KMS-11 (cell line): ENCODE results near the gene MACROD2.

Source experiments
- H2AFZ ChIP-seq: fragments of 200-600 bp; sonication (generic); 2 replicates; pipeline ENCODE4 v1.6.1; 2016; ENCODE audit warnings: antibody characterized with exemption, mixed run types, low read depth
- H3K27ac ChIP-seq: fragments of 200-600 bp; sonication (generic); 2 replicates; pipeline ENCODE4 v1.6.1; 2016; ENCODE audit warnings: mild to moderate bottlenecking, mixed run types
- H3K27me3 ChIP-seq: fragments of 200-600 bp; sonication (generic); 2 replicates; pipeline ENCODE4 v1.6.1; 2017; ENCODE audit warnings: mild to moderate bottlenecking, low read depth, mixed run types, moderate library complexity; ENCODE audit not compliant: insufficient read depth
- H3K36me3 ChIP-seq: fragments of 200-600 bp; sonication (generic); 2 replicates; pipeline ENCODE4 v1.6.1; 2017; ENCODE audit warnings: mild to moderate bottlenecking, mixed run types; ENCODE audit not compliant: insufficient read depth
- H3K4me1 ChIP-seq: fragments of 200-600 bp; sonication (generic); 2 replicates; pipeline ENCODE4 v1.6.1; 2016; ENCODE audit warnings: mild to moderate bottlenecking, low read depth, mixed run types; ENCODE audit not compliant: poor library complexity, severe bottlenecking
- H3K4me2 ChIP-seq: fragments of 200-600 bp; sonication (generic); 2 replicates; pipeline ENCODE4 v1.7.0; 2016; ENCODE audit warnings: mild to moderate bottlenecking, mixed run types
- H3K4me3 ChIP-seq: fragments of 200-600 bp; sonication (generic); IDR thresholded peaks from 2 replicates; pipeline ENCODE4 v1.6.1; 2017; ENCODE audit warnings: low read depth, low read length, mixed read lengths; ENCODE audit not compliant: insufficient read depth
- H3K79me2 ChIP-seq: fragments of 200-600 bp; sonication (generic); 2 replicates; pipeline ENCODE4 v1.6.1; 2016; ENCODE audit warnings: low read depth, mixed run types; ENCODE audit not compliant: insufficient read depth
- H3K9ac ChIP-seq: fragments of 200-600 bp; sonication (generic); 2 replicates; pipeline ENCODE4 v1.6.1; 2016; ENCODE audit warnings: mild to moderate bottlenecking, mixed run types
- H4K20me1 ChIP-seq: fragments of 200-600 bp; sonication (generic); 2 replicates; pipeline ENCODE4 v1.6.1; 2016; ENCODE audit warnings: mild to moderate bottlenecking, mixed run types; ENCODE audit not compliant: insufficient read depth
- TF ChIP-seq, protein P1 (sequence below): fragments of 200-600 bp; sonication (generic); conservative IDR thresholded peaks from 2 replicates; pipeline ENCODE4 v1.6.1; 2017; ENCODE audit warnings: low read depth, mild to moderate bottlenecking, antibody characterized with exemption, low read length, moderate library complexity, mixed read lengths

The MACROD2 gene

DNA sequence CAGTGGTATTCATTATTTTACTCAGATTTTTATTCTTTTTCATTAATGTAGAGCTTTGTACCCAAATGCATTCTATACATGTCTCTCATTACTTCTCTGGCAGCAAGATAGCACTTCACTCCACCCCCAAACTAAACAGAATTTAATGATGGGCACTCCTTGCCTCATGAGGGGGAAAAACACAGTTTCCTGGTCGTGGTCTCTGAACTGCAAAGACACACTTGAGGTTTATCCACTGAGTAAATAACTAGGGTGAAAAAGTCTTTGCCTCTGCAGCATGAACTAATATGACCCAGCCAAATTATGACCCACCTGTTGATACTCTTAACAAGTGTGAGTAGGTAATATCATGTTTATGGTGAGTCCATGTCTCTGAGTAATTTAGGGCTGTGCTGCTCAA is 1127.3 kb downstream of the MACROD2 start:
- Histone ChIP-seq H4K20me1 (no peaks in the 10 kb centered on the region), H3K4me3 (no peak overlapping the region), H3K4me1 (no peaks in the 10 kb centered on the region), H3K4me2 (no peak overlapping the region), H3K36me3 (no peaks in the 10 kb centered on the region), H3K9ac (no peak overlapping the region), H3K79me2 (no peaks in the 10 kb centered on the region), H3K27me3 (no peaks in the 10 kb centered on the region), H3K27ac (no peak overlapping the region), H2AFZ (no peak overlapping the region)
- TF ChIP-seq, protein P1, sequence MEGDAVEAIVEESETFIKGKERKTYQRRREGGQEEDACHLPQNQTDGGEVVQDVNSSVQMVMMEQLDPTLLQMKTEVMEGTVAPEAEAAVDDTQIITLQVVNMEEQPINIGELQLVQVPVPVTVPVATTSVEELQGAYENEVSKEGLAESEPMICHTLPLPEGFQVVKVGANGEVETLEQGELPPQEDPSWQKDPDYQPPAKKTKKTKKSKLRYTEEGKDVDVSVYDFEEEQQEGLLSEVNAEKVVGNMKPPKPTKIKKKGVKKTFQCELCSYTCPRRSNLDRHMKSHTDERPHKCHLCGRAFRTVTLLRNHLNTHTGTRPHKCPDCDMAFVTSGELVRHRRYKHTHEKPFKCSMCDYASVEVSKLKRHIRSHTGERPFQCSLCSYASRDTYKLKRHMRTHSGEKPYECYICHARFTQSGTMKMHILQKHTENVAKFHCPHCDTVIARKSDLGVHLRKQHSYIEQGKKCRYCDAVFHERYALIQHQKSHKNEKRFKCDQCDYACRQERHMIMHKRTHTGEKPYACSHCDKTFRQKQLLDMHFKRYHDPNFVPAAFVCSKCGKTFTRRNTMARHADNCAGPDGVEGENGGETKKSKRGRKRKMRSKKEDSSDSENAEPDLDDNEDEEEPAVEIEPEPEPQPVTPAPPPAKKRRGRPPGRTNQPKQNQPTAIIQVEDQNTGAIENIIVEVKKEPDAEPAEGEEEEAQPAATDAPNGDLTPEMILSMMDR, result no peak

DNA sequence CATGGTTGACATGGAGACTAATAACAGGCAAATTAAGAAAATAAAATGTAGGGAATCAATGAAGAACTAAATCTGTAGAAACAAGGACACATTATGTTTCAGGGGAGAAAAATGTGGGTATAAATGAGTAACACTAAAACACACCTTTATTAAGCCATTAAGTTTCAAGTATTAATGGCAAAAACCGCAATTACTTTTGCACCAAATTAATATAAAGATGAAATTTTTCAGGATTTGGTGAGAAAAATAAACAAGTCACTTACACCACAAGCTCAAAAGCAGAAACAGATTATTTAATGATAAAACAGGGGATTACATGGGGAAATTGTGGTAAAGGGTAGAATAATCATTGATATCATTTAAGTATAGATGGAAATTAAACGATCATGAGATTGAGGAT is 1135.9 kb downstream of the MACROD2 start:
- Histone ChIP-seq H3K27ac (no peak overlapping the region), H3K9ac (no peak overlapping the region), H3K27me3 (no peaks in the 10 kb centered on the region), H3K4me3 (no peak overlapping the region), H3K79me2 (no peaks in the 10 kb centered on the region), H3K4me1 (no peaks in the 10 kb centered on the region), H3K4me2 (no peak overlapping the region), H2AFZ (no peak overlapping the region), H3K36me3 (no peaks in the 10 kb centered on the region), H4K20me1 (no peaks in the 10 kb centered on the region)
- TF ChIP-seq, protein P1, result no peak

DNA sequence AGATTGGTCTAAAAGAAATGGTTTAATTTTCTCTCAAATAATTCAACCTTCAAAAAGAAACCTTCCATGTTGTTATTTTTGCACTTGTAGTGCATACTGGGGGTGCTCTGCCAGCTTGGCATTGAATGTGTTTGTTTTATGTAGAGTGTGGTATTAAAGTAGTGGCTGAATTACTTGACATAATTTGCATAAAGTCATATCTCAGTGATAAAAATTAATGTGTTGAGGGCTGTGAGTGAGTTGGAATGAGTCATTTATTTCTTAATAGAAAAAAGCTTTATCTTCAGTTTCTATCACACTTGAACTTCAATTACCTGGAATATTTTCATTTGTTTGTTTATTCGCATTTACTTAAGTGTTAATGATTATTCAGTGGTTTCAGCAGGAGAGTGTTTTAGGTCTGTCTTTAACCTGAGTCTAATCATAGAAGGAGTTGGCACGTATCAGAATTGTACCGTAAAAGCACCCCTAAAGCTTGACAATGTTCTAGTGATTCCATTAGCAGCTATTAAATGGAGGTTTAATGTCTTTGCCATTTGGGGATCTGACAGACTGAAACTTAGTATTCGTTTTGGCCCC is 1143.3 kb downstream of the MACROD2 start:
- H3K79me2 ChIP-seq, result no peaks in the 10 kb centered on the region
- no peaks in the 10 kb centered on the region for H3K36me3 ChIP-seq
- TF ChIP-seq, protein P1, result no peak
- no peaks in the 10 kb centered on the region for H4K20me1 ChIP-seq
- no peaks in the 10 kb centered on the region for H3K27me3 ChIP-seq
- H3K4me3 ChIP-seq, result no peak overlapping the region
- H3K27ac ChIP-seq, result no peak overlapping the region
- no peaks in the 10 kb centered on the region for H3K4me1 ChIP-seq
- H3K9ac ChIP-seq, result no peak overlapping the region
- H2AFZ ChIP-seq, result no peak overlapping the region
- no peak overlapping the region for H3K4me2 ChIP-seq

DNA sequence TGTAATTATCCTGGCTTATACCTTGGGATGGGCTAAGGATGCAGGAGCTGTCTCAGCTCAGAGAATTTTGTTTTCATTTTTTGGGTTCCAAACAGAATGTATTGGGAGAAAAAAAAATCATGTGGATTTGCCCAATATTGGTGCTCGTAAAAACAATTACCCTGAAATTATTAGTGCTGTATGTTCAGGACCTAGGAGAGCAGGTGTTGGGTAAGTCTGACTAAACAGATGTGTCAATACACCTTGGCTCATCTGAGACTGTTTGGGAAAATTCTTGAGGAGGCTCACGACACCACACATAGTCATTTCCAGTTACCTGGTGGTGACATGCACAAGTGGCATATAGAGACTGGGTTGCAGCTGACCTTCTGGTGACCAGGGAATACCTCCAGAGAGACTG is 1144.2 kb downstream of the MACROD2 start:
- H3K4me1 ChIP-seq, result no peaks in the 10 kb centered on the region
- H3K9ac ChIP-seq, result no peak overlapping the region
- no peak overlapping the region for H3K27ac ChIP-seq
- no peak overlapping the region for H3K4me3 ChIP-seq
- H3K79me2 ChIP-seq, result no peaks in the 10 kb centered on the region
- no peaks in the 10 kb centered on the region for H3K27me3 ChIP-seq
- no peaks in the 10 kb centered on the region for H4K20me1 ChIP-seq
- H3K36me3 ChIP-seq, result no peaks in the 10 kb centered on the region
- TF ChIP-seq, protein P1, result no peak
- H3K4me2 ChIP-seq, result no peak overlapping the region
- no peak overlapping the region for H2AFZ ChIP-seq
